Fibroblast of the aortic adventitia (primary cell): ENCODE results near the gene AKNA. TPM values are rescaled to one million over a fixed set of nuclear protein-coding genes. Genes with fewer than 3 reads are reported as not detected.

Experiments used
- DNase-seq: peaks from one replicate; pipeline ENCODE4 v3.0.0-alpha.2; 2010; ENCODE audit warnings: low read depth
- H3K4me3 ChIP-seq: 2 replicates; pipeline ENCODE4 v1.5.1; 2011; ENCODE audit warnings: low read depth, mild to moderate bottlenecking, control low read depth, low read length, moderate library complexity
- total RNA-seq: library from RNA; depleted of rRNA; stranded (reverse); fragments of >200 nt; gene quantifications from 2 replicates; pipeline ENCODE4 v1.2.3, GENCODE V29; 2012; ENCODE audit warnings: low replicate concordance
- TF ChIP-seq, protein P1 (sequence below): IDR thresholded peaks from 2 replicates; pipeline ENCODE4 v1.5.1; 2011; ENCODE audit warnings: mild to moderate bottlenecking, low read length, control low read depth, inconsistent platforms; ENCODE audit not compliant: insufficient read depth

Gene AKNA
- total RNA-seq, 1 donor = 22.3 TPM

DNA sequence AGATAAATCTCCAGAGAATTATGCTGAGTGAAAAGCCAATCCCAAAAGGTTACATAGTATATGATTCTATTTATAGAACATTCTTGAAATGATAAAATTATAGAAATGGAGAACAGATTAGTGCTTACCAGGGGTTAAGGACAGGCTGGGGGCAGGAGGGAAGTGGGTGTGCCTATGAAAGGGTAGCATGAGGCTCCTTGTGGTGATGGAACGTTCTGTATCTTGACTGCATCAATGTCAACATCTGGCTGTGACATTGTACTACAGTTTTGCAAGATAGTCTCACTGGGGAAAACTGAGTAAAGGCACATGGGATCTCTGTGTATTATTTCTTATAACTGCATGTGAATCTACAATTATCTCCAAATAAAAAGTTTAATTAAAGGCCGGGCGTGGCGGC is 35.9 kb downstream of the AKNA start:
- no peak for DNase-seq
- H3K4me3 ChIP-seq = no peak overlapping the region
- TF ChIP-seq, protein P1, sequence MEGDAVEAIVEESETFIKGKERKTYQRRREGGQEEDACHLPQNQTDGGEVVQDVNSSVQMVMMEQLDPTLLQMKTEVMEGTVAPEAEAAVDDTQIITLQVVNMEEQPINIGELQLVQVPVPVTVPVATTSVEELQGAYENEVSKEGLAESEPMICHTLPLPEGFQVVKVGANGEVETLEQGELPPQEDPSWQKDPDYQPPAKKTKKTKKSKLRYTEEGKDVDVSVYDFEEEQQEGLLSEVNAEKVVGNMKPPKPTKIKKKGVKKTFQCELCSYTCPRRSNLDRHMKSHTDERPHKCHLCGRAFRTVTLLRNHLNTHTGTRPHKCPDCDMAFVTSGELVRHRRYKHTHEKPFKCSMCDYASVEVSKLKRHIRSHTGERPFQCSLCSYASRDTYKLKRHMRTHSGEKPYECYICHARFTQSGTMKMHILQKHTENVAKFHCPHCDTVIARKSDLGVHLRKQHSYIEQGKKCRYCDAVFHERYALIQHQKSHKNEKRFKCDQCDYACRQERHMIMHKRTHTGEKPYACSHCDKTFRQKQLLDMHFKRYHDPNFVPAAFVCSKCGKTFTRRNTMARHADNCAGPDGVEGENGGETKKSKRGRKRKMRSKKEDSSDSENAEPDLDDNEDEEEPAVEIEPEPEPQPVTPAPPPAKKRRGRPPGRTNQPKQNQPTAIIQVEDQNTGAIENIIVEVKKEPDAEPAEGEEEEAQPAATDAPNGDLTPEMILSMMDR = no peak

DNA sequence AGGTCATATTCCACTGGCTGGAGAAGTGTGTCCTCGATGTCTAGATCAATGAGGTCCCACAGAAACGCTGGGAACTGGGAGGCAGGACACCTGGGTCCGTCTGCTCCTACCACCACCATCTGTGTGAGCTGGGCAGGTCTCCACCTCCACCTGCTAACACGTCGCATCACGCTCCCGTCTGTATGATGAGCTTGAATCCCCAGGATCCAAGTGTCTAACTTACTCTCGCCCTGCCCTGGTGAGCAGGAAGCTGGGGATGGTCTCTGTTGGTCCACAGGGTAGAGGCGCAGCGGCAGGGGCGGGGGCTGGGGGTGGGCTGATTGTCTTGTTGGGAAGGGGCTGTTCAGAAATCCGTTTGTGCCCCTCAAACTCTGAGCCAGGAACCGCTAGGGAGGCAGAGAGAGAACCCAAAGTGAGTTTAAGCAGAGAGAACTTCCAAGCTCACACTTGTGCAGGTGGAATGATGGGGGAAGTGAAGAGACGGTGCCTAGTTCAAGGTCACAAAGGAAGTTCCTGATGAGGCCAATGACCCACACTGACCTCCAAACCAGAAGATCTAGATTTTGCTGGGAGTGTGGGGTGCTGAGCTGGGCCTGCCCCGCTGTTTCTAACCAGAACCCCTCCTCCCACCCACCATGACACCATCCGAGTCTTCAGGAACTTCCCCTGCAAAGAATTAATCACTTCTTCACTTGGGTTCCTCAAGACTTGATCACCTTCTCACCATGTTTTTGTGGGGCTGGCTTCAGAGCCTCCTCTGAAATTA is 37.0 kb downstream of the AKNA start:
- TF ChIP-seq, protein P1 = no peak
- no peak overlapping the region for H3K4me3 ChIP-seq
- DNase-seq = no peak

DNA sequence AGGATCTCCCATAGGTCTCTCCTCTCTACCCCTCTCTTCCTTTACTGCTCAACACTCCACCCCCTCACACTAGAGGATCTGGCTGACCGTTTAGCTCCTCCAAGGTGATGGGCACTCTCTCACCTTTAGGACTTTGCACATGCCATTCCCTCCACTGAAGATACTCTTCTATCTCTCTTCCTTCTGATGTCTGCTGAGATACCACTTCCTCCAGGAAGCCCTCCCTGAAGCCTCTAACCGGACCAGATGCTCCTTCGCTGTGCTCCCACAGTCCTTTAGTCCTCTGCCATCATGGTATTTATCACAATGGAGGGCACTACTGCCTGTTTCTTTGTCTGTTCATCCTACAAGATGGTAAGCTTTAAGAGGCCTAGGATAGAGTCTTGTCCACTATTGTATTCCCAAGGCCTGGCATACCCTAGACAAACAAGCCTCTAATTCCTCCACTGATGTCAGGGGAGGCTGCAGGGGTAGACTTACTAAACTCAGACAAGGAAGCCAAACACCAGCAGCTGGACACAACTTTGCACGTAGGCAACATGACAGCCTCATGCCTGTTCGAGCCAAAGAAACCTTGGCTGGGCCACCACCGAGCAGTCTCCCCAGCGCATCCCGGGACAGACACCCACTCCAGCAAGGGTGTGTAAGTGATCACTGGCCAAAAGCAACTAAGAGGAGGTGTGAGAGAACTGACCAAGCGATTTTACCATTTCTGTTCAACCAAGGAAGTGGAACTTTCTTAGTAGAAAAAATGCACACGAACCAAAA is 37.9 kb downstream of the AKNA start:
- H3K4me3 ChIP-seq = no peak overlapping the region
- TF ChIP-seq, protein P1 = no peak
- no peak for DNase-seq

DNA sequence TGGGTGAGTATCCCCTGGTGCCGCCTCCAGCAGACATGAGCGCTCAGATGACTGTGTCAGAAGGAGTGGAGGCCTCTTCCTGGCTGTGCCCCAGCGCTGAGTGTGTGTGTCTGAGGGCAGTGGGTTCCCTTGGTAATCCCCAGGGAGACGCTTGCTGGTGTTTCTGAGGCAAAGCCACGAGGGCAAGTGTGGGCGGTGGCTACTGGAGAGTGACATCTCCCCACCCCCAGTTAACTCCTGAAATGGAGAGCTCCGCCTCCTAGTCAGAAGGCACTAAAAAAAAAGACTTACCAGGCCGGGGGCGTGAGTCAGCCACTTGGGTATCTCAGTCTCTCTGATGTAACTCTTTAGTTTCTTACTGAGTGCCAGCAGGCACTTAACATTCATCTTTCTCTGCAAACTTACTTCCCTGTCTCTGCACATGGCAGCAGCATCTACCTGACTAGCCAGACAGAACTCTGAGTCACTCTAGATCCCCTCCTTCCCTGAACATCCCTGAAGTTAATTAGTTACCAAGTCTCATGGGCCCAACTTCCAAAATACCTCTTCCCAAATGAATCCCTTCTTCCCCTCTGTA is 38.8 kb downstream of the AKNA start:
- peak; percentile 94 for DNase-seq
- no peak overlapping the region for H3K4me3 ChIP-seq
- TF ChIP-seq, protein P1 = no peak

DNA sequence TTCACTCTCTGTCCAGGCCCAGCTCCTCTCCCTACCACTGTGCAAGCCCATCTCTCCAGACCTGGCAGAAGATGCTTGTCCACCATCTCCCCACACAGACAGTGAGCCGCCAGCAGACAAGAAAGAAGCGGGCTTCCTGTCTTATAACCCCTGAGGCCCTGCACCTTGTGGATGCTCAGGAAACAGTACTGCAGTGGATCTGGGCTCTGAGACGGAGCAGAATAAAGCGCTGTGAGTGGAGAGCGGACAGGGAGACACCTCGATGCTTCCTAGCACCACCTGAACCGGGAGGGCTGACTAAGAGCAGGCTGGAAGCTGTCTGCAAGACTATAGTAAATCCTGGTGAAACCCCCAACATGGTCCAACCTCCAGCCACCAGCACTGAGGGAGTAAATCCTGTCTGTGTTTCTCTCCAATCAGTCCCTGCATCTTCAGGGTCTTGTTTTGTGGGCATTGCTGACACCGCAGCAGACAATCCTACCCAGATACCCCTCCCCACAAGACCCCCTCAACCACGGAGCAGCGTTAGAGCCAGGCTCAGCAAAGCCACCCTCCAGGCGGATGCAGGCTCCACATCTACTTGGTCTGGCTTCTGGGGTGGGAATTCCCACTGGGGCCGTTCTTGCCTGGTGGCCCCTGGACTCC is 39.4 kb downstream of the AKNA start:
- TF ChIP-seq, protein P1 = no peak
- H3K4me3 ChIP-seq = no peak overlapping the region
- no peak for DNase-seq

DNA sequence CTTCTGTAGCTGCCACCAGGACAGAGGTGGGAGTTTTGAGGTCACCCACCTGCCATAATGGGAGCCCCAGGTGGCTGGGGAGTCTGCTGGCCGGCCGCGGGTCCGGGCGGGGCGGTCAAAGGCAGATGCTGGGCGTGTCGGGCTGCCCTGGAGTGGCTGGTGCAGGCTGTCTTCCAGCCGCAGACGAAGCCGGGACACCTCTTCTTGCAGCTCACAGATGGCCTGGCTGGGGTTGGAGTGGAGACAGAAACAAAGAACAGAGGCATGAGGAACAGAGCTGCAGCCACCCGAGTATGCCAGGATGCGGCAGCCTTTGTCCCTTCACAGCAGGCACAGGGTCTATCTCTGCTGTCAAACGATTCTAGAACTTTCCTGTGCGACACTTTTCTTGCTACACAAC is 40.1 kb downstream of the AKNA start:
- no peak for DNase-seq
- TF ChIP-seq, protein P1 = no peak
- H3K4me3 ChIP-seq = no peak overlapping the region
